T-helper 1 cell treated with Interleukin-12 subunit alpha and Interleukin-12 subunit beta and Interleukin-4 antibody, amounts not matched to agents 30 μg/mL and 1 μg/mL, for 36 hours (primary cell): ENCODE measurements around the gene THSD4.

Experiments
- H3K27ac Mint-ChIP-seq: one replicate; pipeline ENCODE4 v1.8.0; 2021; ENCODE audit warnings: mild to moderate bottlenecking, mixed read lengths
- H3K27me3 Mint-ChIP-seq: one replicate; pipeline ENCODE4 v1.8.0; 2021; ENCODE audit warnings: low read depth, mixed read lengths
- H3K36me3 Mint-ChIP-seq: one replicate; pipeline ENCODE4 v1.8.0; 2021; ENCODE audit warnings: low read depth, mixed read lengths
- H3K4me1 Mint-ChIP-seq: one replicate; pipeline ENCODE4 v1.8.0; 2021; ENCODE audit warnings: low read depth, mixed read lengths
- H3K4me3 Mint-ChIP-seq: one replicate; pipeline ENCODE4 v1.8.0; 2021; ENCODE audit warnings: mild to moderate bottlenecking, moderate library complexity, mixed read lengths
- H3K9me3 Mint-ChIP-seq: one replicate; pipeline ENCODE4 v1.8.0; 2021; ENCODE audit warnings: mixed read lengths

The THSD4 gene

DNA sequence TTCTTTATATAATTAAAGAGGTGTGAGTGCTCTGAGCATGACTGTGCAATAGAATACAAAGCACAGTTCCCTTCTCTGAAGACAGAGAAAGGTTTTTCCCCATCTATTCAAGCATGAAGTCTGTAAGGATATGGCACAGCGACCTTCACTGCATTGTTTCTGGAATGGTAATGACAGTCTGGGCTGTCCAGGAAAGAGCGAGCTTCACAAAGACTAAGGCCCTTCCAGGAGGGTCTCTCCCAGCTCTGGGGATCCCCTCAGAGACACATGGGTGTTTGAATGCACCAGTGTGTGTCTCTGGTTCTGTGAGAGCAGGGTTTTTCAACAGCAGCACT is 515.2 kb downstream of the THSD4 start:
- Mint-ChIP-seq H3K9me3 (no peaks in the 10 kb centered on the region), H3K27me3 (peaks cover 14% of the 10 kb centered on the region), H3K4me3 (no peak overlapping the region), H3K36me3 (no peaks in the 10 kb centered on the region), H3K27ac (no peak overlapping the region), H3K4me1 (no peaks in the 10 kb centered on the region)

DNA sequence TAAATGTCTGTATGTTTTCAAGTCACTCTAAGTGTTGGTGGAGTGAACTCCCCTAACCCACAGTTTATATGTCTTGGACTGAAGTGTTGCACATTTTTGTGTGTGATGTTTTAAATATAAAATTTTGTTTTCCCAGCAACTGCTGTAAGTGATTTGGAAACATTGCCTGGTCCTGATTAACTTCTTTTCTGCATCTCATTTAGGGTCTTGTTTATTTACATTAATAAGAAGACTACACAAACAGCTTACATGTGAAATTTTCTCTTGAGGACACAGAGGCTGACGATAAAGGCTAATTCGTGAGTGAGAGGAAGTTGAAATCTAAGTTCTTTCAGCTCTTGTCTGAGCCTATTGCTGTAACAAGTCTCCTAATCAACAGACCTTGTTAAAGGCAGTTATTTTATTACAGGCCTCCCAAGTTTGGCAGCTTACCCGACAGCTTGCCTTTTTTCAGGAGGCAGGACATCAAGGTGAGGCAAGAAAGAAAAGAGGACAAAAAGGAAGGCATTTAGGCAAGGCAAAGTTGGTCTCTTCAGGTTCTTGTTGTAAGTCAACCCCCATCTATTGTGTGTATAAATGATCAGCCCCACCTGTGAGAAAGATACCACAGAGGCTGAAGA is 517.4 kb downstream of the THSD4 start:
- Mint-ChIP-seq H3K4me1 (no peaks in the 10 kb centered on the region), H3K36me3 (no peaks in the 10 kb centered on the region), H3K27me3 (peaks cover 8% of the 10 kb centered on the region), H3K27ac (no peak overlapping the region), H3K4me3 (no peak overlapping the region), H3K9me3 (no peaks in the 10 kb centered on the region)

DNA sequence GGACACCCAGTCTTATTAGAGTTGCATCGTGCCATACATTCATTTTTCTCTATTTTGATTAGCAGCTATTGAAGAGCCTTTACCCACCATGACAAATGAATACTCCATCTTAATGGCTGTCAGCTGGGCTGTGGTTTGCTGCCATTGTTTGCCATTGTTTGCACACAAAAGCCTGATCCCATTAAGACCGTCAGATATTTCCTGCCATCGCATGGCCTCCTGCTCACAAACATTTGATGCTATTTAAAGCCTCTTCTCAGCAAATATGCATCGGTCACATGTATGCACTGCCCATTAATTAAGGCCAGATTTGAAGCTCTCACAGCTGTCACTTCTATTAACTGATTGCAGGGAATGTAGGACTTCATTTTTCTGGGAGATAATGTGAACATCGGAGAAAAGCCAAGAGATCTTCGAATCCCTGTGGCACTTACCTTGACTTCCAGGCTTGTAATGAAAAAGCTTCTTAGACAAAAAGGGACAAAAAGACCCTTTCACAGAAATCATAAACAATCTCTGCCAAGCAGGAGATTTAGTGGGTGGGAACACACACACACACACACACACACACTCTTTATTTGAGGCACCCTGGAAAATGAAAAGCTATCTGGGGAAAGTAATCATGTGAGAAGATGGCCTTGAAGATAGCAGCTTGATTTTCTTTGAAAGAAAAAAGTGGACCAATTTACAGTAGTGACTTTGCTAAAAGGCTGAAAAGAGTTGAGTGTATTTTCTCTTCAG is 519.7 kb downstream of the THSD4 start:
- Mint-ChIP-seq H3K36me3 (no peaks in the 10 kb centered on the region), H3K27me3 (peaks cover 3% of the 10 kb centered on the region), H3K9me3 (no peaks in the 10 kb centered on the region), H3K27ac (no peak overlapping the region), H3K4me3 (no peak overlapping the region), H3K4me1 (no peaks in the 10 kb centered on the region)

DNA sequence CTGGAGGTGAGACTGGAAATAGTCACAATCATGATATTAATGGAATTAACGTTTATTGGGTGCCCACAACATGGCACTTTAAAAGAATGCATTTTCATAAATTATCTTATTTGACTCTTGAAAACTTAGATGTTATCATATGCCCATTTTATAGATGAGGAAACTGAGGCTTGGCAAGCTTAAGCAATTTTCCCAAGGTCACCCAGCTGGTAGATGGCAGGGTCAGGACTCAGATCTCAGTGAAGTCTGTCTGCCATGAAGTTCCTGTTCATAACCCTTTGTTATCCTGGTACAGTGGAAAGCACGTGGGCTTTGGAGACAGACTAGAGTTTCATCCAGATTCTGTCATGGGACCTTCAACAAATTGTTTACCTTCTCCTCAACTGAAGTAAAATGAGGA is 520.5 kb downstream of the THSD4 start:
- Mint-ChIP-seq H3K27ac (no peak overlapping the region), H3K27me3 (peaks cover 3% of the 10 kb centered on the region), H3K36me3 (no peaks in the 10 kb centered on the region), H3K9me3 (no peaks in the 10 kb centered on the region), H3K4me3 (no peak overlapping the region), H3K4me1 (no peaks in the 10 kb centered on the region)

DNA sequence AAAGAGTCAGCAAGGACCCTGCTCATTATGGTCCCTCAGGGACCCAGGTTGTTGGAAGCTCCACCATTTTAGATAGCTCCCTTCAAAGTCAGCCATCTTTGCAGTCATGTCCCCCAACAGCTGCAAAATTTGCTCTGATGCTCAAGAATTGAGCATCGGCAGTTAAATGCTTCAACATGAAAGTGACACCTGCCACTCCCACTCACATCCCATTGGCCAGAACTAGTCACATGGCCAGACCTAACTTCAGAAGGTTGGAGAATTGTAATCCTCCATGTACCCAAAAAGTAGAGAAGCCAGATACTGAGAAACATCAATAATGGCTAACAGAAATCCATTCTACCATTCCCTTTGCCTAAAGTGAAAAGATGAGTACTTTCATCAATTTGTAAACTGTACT is 523.6 kb downstream of the THSD4 start:
- Mint-ChIP-seq H3K4me3 (no peak overlapping the region), H3K9me3 (no peaks in the 10 kb centered on the region), H3K27ac (no peak overlapping the region), H3K27me3 (peaks cover 3% of the 10 kb centered on the region), H3K36me3 (no peaks in the 10 kb centered on the region), H3K4me1 (no peaks in the 10 kb centered on the region)

DNA sequence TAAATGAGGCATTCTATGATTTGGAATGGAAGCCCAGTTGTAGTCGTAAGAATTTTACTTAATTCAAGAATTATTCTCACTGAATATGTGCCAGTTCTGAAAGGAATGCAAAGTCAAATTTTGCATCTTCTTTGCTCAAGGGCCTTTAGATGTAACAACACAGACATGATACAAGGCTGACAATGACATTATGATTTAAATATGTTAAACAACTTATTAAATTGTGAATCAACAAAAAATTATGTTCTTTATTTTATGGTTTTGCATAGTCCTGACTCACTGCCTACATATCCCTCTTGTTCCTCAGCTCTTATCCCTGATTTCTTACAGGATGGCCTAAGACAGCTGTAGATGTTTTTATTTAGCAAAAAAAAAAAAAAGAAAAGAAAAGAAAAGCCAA is 524.2 kb downstream of the THSD4 start:
- Mint-ChIP-seq H3K27ac (no peak overlapping the region), H3K36me3 (no peaks in the 10 kb centered on the region), H3K4me1 (no peaks in the 10 kb centered on the region), H3K27me3 (peaks cover 3% of the 10 kb centered on the region), H3K4me3 (no peak overlapping the region), H3K9me3 (peaks cover 3% of the 10 kb centered on the region)

DNA sequence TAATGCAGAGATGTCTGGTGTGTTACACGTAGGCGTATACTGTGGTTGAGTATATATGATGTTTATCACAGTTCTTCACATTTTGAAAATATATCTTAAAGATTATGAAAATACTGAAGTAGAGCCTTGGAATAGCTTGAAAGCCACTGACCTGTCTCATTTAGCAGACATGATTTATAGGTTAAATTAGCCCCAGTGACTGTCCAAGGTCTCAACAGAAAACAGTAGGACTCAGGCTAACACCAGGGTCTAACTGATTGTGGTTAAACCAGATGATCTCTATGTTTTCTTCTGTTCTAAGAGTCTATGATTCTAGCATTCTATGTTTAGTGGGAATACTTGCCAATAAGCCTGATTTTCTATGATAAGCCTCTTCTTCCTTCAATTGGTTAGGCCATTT is 528.6 kb downstream of the THSD4 start:
- Mint-ChIP-seq H3K4me3 (no peak overlapping the region), H3K36me3 (no peaks in the 10 kb centered on the region), H3K4me1 (no peaks in the 10 kb centered on the region), H3K27ac (no peak overlapping the region), H3K9me3 (peaks cover 19% of the 10 kb centered on the region), H3K27me3 (peaks cover 4% of the 10 kb centered on the region)

DNA sequence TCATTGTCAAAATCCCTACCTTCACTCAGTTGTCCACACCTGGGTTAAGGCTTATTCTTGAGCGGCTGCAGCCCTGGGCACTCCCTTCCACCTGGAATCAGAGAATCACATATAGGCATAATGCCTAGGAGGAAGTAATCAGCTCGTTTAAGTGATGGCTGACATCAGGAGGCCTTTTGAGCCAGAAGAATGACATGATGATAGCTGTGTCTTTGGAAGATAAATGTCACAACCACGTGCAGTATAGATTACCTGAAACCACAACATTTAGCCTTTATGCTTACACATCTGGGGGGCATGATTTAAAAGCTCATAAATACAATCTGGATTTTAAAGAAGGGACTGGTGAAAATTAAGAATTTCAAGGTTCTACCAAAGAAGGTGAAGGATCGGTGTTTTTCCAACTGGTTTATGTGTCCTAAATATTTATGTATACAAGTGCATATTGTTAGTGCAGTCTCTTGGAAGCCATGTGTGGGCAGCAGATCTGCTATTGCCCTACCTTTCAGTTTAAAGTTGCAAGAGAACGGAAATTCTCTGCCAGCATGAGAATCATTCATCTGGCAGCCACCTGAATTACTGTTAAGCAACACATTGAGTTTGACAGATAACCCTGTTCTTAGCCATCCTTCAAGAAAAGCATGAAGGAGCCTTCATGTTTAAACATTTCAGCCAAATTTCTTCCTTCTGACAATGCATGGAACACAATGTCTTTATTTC is 531.7 kb downstream of the THSD4 start:
- Mint-ChIP-seq H3K36me3 (no peaks in the 10 kb centered on the region), H3K4me3 (no peak overlapping the region), H3K27me3 (peaks cover 4% of the 10 kb centered on the region), H3K27ac (no peak overlapping the region), H3K4me1 (no peaks in the 10 kb centered on the region), H3K9me3 (peaks cover 19% of the 10 kb centered on the region)

DNA sequence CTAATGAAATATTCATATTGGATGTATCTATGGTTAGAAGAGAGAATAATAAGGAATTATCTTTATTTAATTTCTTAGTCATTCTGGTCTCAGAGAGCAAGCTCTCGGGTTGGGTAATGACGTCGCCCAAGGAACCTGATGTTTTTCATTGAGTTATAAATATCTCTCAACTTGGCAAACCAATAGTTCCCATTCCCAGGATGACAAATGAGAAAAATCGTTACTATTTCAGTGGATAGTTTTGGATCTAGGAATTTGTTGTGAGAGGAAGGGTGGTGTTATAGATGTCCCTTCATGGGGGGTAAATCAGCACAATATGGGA is 532.2 kb downstream of the THSD4 start:
- Mint-ChIP-seq H3K4me1 (peaks cover 2% of the 10 kb centered on the region), H3K9me3 (peaks cover 19% of the 10 kb centered on the region), H3K4me3 (no peak overlapping the region), H3K36me3 (no peaks in the 10 kb centered on the region), H3K27ac (no peak overlapping the region), H3K27me3 (peaks cover 4% of the 10 kb centered on the region)

DNA sequence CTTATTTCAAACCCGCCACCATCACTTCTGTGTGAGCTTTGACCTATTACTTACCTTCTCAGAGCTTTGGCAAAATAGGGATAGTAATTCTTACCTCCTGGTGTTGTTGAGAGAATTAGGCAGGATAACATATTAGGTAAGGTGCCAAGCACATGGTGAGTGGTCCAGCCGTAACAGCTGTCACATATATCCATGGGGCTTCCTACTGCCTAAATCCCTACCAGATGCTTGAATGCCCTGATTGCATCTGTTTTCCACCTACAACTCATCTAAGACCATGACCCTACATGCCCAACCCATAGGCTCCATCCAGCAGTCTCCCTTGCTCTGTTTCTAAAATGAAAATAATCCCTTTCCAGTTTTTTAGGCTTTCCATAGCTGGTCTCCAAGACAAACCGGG is 532.8 kb downstream of the THSD4 start:
- Mint-ChIP-seq H3K4me3 (no peak overlapping the region), H3K27ac (no peak overlapping the region), H3K9me3 (peaks cover 19% of the 10 kb centered on the region), H3K27me3 (peaks cover 11% of the 10 kb centered on the region), H3K4me1 (peaks cover 2% of the 10 kb centered on the region), H3K36me3 (no peaks in the 10 kb centered on the region)

DNA sequence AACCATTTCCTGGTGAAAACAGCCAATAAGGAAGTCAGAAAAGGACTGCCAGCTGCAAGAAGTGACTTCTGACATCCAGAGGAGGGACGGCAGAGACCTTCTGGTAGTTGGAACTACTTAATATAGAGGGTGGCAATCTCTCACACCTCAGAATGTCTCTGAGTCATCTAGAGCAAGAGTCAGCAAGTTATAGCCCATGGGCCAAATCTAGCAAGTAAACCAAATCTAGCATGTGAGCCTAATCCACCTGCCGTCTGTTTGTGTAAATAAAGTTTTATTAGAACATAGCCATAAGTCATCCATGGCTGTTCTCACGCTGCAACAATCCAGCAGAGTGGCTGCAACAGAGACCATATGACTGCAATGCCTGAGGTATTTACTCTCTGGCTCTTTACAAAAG is 534.6 kb downstream of the THSD4 start:
- H3K4me3 Mint-ChIP-seq, result no peak overlapping the region
- H3K9me3 Mint-ChIP-seq, result peaks cover 12% of the 10 kb centered on the region
- H3K4me1 Mint-ChIP-seq, result peaks cover 2% of the 10 kb centered on the region
- no peaks in the 10 kb centered on the region for H3K36me3 Mint-ChIP-seq
- no peak overlapping the region for H3K27ac Mint-ChIP-seq
- peaks cover 13% of the 10 kb centered on the region for H3K27me3 Mint-ChIP-seq

DNA sequence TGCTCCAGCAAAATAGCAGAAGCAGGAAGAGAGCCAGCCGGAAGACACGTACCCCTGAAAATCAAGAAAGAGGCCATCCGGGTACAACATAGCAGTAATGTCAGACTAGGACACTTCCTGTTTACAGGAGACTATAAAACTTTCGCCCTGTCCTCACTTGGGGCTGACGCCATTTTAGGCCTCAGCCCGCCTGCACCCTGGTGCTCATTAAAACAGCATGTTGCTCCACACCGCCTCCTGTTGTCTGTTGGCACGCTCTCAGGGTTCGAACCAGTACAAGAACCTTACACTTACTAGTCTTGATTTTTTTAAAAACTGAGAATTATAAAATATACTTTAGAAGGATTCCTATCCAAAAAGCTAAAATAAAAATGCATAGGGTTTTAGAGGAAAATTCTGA is 535.3 kb downstream of the THSD4 start:
- H3K4me3 Mint-ChIP-seq, result no peak overlapping the region
- H3K27me3 Mint-ChIP-seq, result peaks cover 13% of the 10 kb centered on the region
- no peaks in the 10 kb centered on the region for H3K36me3 Mint-ChIP-seq
- H3K4me1 Mint-ChIP-seq, result peaks cover 2% of the 10 kb centered on the region
- H3K27ac Mint-ChIP-seq, result no peak overlapping the region
- peaks cover 8% of the 10 kb centered on the region for H3K9me3 Mint-ChIP-seq

DNA sequence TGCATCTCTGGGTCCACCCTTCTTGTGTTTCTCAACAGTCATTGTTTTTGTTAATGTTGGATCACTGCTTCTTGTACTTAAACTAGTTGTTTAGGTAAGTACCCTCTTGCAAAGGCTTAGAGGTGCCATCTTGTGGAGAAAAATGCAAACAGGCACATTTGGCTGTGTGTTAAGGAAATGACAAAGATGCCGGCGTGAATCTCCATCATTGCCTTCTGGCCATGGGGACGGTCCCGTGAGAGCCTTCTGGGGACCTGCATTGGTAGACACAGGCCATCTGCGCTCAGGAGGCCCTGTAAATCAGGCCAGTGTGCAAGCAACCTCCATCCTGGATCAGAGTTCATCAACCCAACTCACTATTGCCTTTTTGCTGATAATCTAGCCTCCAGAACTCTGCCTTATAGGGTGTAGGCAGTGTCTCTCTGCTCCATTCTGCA is 536.5 kb downstream of the THSD4 start:
- H3K27ac Mint-ChIP-seq, result no peak overlapping the region
- H3K9me3 Mint-ChIP-seq, result no peaks in the 10 kb centered on the region
- no peak overlapping the region for H3K4me3 Mint-ChIP-seq
- H3K4me1 Mint-ChIP-seq, result peaks cover 2% of the 10 kb centered on the region
- H3K27me3 Mint-ChIP-seq, result peaks cover 12% of the 10 kb centered on the region
- no peaks in the 10 kb centered on the region for H3K36me3 Mint-ChIP-seq

DNA sequence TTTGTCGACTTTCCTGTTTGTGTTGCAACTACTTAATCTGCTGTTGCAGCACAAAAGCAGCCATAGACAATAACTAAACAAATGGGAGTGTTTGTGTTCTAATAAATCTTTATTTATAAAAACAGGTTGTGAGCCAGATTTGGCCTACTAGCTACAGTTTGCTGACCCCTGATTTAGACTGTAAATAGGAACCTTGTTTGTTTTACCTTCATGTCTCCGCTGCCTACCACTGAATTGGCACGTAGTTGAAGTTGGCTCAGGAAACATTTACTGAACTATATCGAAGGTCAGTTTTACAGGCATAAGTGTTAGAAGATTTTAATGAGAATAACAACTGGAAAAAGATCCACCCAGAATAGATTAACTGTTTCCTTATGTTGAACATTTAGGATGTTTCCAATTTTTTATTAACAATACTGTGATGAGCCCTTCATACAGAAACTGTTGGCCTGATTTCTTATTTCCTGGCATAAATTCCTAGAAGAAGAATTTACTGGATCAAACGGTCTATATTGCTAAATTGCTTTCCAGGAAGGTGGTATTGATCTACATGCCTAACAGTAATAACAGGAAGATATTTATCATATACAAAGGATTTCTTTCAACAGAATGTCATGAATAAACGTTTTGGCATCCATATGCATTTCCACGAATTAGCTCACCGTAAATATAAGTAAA is 538.9 kb downstream of the THSD4 start:
- Mint-ChIP-seq H3K4me1 (peaks cover 2% of the 10 kb centered on the region), H3K27me3 (peaks cover 15% of the 10 kb centered on the region), H3K4me3 (no peak overlapping the region), H3K27ac (no peak overlapping the region), H3K9me3 (no peaks in the 10 kb centered on the region), H3K36me3 (no peaks in the 10 kb centered on the region)

DNA sequence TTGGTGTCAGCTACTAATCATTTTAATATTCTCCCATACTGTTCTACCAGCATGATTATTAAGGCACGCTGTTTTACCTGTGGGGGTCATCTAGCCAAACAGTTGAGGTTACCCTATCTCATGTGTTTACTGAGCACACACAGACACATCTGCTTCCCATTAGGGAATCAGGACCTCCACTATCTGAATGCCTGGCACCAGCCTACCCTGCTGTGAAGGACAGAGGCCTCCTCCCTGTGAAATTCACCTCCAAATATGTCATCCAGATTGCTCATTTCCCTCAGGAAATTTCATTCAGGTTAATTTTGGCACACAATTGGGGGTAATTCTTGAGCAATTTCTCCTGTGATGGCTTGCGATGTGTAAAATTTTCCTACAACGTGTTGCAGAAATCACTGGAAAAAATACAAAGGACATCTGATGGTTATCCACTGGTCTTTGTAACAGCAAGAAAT is 539.5 kb downstream of the THSD4 start:
- no peaks in the 10 kb centered on the region for H3K9me3 Mint-ChIP-seq

More for the DNA sequence above, 539.5 kb downstream of the THSD4 start:
- peaks cover 2% of the 10 kb centered on the region for H3K4me1 Mint-ChIP-seq
- H3K27ac Mint-ChIP-seq, result no peak overlapping the region
- H3K4me3 Mint-ChIP-seq, result no peak overlapping the region
- no peaks in the 10 kb centered on the region for H3K36me3 Mint-ChIP-seq
- H3K27me3 Mint-ChIP-seq, result peaks cover 15% of the 10 kb centered on the region
